Body of pancreas (tissue), 4 donors: ENCODE data around the gene WWOX.

Source experiments
- CTCF ChIP-seq, 7 experiments: fragments of 450-650 bp in 4 of 7; fragments of 200-600 bp in 3 of 7; sonication (generic) in 3 of 7; IDR thresholded peaks; one replicate each; pipeline ENCODE4 v1.5.1; 2016 to 2019; ENCODE audit warnings: antibody characterized with exemption in 7 of 7
- POLR2A ChIP-seq, 3 donors: fragments of 450-650 bp; IDR thresholded peaks; one replicate each; pipeline ENCODE4 v1.6.1; 2016; ENCODE audit warnings: antibody characterized with exemption in 3 of 3, mild to moderate bottlenecking in 2 of 3

DNA sequence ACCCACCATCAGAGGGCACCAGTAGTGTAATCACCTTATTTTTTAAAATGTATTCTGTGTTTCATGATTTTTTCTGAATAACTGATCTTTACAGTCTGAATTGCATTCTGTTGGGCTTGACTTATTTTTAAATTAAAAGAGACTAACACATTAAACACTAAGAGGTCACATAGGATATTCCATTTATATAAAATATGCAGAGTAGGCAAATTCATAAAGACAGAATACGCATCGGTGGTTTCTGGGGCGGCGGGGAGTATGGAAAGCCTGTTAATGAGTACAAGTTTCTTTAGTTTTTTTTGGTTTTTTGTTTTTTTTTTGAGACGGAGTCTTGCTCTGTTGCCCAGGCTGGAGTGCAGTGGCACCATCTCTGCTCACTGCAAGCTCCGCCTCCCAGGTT, 366.3 kb downstream of the WWOX start:
- no peak for TF ChIP-seq CTCF (IDR thresholded peaks at IDR 0.05)
- TF ChIP-seq POLR2A (IDR thresholded peaks at IDR 0.05), result no peak
